Measurements from ENCODE around the gene CTNNA2.

CTNNA2 gene

GRCh38 chr2:80403081-80403480 lies 890.2 kb downstream of the CTNNA2 start:
- DNase-seq (ENCODE audit: low read depth): no peak

GRCh38 chr2:80407377-80407776 lies 894.5 kb downstream of the CTNNA2 start:
- DNase-seq (ENCODE audit: low read depth): no peak

- no peak for DNase-seq (ENCODE audit: low read depth)
Observed at GRCh38 chr2:80410346-80410745, 897.5 kb downstream of the CTNNA2 start.

DNA sequence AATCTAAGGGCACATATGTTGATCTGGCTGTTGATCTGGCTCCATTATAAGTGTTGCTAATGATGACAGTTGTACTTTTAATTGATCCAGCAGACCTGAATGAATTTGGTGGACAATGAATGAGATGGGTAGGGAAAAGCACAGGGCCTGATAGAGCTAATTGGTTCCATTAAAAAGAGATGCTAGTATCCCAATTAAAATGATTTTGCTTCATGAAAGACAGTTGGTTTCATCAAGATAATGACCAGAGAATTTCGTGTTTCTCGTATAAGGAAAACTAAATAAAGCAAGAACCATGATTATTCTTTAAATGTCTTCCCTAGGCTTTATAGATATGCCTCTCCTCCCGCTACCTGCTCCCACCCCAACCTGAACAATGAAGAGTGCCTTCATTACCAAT lies 900.3 kb downstream of the CTNNA2 start:
- DNase-seq (ENCODE audit: low read depth): no peak

- no peak for DNase-seq (ENCODE audit: low read depth)
Observed at GRCh38 chr2:80417737-80418136, 904.9 kb downstream of the CTNNA2 start.

DNA sequence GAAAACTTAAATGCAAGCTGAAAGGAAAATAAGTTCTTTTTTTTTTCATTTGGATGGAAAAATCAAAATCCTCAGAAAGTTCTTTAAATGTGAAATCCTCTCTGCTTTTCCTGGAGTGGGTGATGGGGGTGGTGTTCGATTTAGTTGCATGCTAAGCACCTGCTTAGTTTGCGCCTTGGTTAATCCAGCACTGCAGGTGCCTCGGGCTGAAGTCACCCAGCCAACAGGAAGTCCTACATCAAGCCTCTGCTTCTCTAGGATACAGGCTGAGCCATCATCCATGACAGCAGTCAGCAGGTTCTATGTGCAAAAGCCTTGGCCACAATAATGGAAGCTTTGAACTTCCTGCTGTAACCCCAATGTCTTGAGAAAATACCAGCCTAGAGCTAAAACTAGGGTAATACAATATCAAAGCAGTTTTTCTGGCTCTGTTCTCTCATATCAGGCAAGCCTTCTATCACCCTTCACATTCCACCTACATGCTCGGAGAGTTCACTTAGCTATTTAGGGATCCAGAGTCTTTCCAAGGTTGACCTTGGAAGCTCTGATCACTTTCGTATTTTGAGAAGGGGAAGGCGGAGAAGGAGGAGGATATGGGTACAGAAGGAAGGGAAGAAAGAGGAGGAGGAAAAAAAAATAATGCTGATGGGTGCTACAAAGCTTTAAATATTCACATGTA lies 907.8 kb downstream of the CTNNA2 start:
- DNase-seq (ENCODE audit: low read depth): no peak

DNA sequence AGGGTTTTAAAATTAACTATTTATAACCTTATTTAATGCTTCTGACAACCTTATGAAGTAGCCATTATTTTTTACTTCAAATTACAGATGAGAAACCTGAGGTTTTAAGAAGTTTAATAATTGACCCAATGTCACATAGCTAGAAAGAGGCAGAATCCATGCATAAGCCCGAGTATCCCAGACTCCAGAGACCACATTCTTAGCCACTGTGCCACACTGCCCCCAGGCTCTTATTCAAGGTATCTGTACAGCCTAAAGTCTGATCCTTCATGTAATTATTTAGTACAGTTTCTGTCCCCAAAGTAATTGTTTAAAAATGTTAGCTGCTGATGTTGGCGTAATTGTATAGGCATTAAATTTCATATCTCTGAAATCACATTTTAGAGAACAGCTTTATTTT lies 916.4 kb downstream of the CTNNA2 start:
- no peak for DNase-seq (ENCODE audit: low read depth)

GRCh38 chr2:80437959-80438358 lies 925.1 kb downstream of the CTNNA2 start:
- no peak for DNase-seq (ENCODE audit: low read depth)

GRCh38 chr2:80438686-80439085 lies 925.8 kb downstream of the CTNNA2 start:
- no peak for DNase-seq (ENCODE audit: low read depth)

GRCh38 chr2:80454628-80455027 lies 941.8 kb downstream of the CTNNA2 start:
- no peak for DNase-seq (ENCODE audit: low read depth)

DNA sequence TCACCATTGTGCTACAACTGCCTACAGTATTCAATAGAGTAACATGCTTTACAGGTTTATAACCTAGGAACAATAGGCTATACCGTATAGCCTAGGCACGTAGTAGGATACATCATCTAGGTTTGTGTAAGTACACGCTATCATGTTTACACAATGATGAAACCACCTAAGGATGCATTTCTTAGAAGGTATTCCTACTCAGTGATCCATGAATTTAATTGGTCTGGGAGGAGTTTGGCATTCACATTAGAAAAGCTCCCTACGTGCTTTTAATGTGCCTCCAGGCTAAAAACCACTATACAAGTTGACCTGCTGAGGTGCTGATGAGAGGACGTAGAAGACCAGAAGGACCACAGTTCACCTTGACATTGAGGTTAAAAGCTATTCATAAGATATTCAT lies 946.2 kb downstream of the CTNNA2 start:
- DNase-seq (ENCODE audit: low read depth): no peak

- DNase-seq (ENCODE audit: low read depth): no peak
Observed at GRCh38 chr2:80461505-80462197, 948.8 kb downstream of the CTNNA2 start.

- DNase-seq (ENCODE audit: low read depth): no peak
Observed at GRCh38 chr2:80462654-80463053, 949.8 kb downstream of the CTNNA2 start.

- no peak for DNase-seq (ENCODE audit: low read depth)
Observed at GRCh38 chr2:80464275-80464674, 951.4 kb downstream of the CTNNA2 start.

- no peak for DNase-seq (ENCODE audit: low read depth)
Observed at GRCh38 chr2:80467262-80467811, 954.5 kb downstream of the CTNNA2 start.

- no peak for DNase-seq (ENCODE audit: low read depth)
Observed at GRCh38 chr2:80469428-80469827, 956.6 kb downstream of the CTNNA2 start.

DNA sequence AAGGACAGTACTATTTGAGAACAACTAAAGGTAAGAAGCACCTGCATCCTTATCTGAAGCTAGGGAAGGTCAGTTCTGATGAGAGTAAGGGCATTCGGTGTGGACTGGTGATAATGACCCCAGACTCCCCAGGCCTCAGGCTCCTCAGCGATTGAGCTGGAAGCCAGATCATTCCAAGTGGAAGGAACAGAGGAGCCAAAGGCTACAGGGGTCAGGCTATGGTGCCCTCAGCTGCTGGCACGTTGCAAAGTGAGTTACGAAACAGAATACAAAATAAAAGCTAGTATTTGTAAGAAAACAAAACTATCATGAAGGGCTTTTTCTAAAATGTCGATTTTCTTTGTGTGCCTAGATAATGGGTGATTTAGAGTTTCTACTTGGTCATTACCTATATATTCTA lies 960.2 kb downstream of the CTNNA2 start:
- DNase-seq (ENCODE audit: low read depth): no peak

GRCh38 chr2:80473796-80474195 lies 960.9 kb downstream of the CTNNA2 start:
- DNase-seq (ENCODE audit: low read depth): no peak

DNA sequence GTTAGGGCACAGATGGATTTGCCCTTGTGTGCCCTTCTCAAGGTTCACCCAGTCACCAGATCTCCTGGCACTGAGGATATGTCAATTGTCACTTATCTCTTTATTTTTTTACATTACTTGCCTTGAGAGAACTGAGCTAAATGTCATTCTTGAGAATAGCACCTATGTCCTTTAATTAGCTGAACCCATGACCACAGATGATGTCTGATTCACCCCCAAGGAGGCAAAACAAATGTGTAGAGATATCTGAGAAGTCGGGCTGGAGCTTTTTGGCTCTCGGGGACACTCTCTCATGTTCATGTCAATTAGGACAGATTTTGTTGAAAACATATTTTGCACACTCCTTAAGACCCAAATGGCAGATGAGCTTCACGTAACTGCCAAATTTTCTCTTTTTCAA lies 963.1 kb downstream of the CTNNA2 start:
- no peak for DNase-seq (ENCODE audit: low read depth)

DNA sequence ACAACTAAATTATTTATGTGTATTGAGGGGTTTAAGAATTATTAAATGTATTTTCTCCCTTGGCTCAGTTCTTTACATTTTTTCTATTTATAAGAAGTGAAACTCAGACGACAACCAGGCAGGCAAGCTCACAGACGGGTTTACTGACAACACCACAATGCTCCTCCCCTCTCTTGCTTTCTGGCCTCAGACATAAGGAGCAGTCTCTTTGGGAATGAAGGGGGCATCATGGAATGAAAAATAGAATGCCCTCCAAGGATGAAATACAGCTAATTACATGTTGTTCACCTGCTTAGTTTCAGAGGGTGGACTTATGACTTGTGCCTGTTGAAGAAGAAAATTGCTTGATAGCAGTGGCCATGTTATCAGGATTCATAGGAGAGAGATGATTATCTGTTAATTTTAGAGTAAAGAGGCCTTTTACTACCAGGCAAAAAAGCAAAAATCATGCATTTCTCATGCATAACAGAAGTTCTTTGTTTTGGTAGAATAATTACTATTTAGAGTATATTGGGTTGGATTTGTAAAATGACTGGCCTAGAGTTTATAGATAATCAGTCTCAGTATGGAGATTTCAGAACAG lies 963.8 kb downstream of the CTNNA2 start:
- no peak for DNase-seq (ENCODE audit: low read depth)

- DNase-seq (ENCODE audit: low read depth): no peak
Observed at GRCh38 chr2:80482276-80482675, 969.4 kb downstream of the CTNNA2 start.

GRCh38 chr2:80489717-80490116 lies 976.9 kb downstream of the CTNNA2 start:
- DNase-seq (ENCODE audit: low read depth): no peak

GRCh38 chr2:80490964-80491363 lies 978.1 kb downstream of the CTNNA2 start:
- no peak for DNase-seq (ENCODE audit: low read depth)

Data from stimulated activated CD8-positive, alpha-beta memory T cell treated with anti-CD3 and anti-CD28 coated beads, Interleukin-15, amount 100 ng/mL, for 1 hour (primary cell).